ENCODE measurements around the gene CCSAP. TPM values are rescaled to one million over a fixed set of nuclear protein-coding genes. Genes with fewer than 3 reads are reported as not detected.

CCSAP gene
- total and polyA plus RNA-seq, 10 of the 15 experiments (the other 5 are each of a cell fraction or from before 2014, with no cell fraction given): 0.75 to 3.4 (median 2.8) TPM

- ChIA-PET SMC1A (ENCODE audit: uncharacterized antibody, unreplicated experiment) (no interaction called here), POLR2A (no interaction called here), CTCF (no interaction called here), RAD21 (ENCODE audit: unreplicated experiment) (no interaction called here)
- in situ Hi-C loops (cut with MboI) (no loop called here), intact Hi-C loops (cut with micrococcal nuclease; ENCODE audit: unreplicated experiment) (no loop called here)
- H3K4me3 ChIP-seq: no peak overlapping the region
- no peaks in the 10 kb centered on the region for H3K4me1 ChIP-seq (ENCODE audit: control insufficient read depth, insufficient read depth, low read length)
- no peak overlapping the region for H3K9ac ChIP-seq (ENCODE audit: control insufficient read depth, insufficient read depth, low read length)
- DNase-seq (ENCODE audit: low read depth, low spot score) (no peak), FAIRE-seq (no peak), ATAC-seq (no peak)
- H3K36me3 ChIP-seq (ENCODE audit: control insufficient read depth in 2 of 2, insufficient read depth in 2 of 2, low read length in 1 of 2): no peaks in the 10 kb centered on the region
- H4K20me1 ChIP-seq (ENCODE audit: control insufficient read depth, insufficient read depth): no peaks in the 10 kb centered on the region
- H3K27me3 ChIP-seq (replicated peaks in 1 of 2; ENCODE audit: control insufficient read depth in 2 of 2, insufficient read depth in 2 of 2, low read length in 1 of 2): no peaks in the 10 kb centered on the region
- no peaks in the 10 kb centered on the region for H3K79me2 ChIP-seq (ENCODE audit: control insufficient read depth, insufficient read depth, low read length)
- WGBS (ENCODE audit: insufficient coverage, insufficient replicate concordance, low lambda C conversion rate, missing lambda C conversion rate): 79% methylated on average over 4 of the region's 4 CpGs
- TF ChIP-seq SUZ12 (IDR thresholded peaks at IDR 0.05; ENCODE audit: unreplicated experiment) (no peak), ESRRA (IDR thresholded peaks at IDR 0.05; ENCODE audit: low read length) (no peak), JUND (IDR thresholded peaks at IDR 0.05; ENCODE audit: low read depth, low read length) (no peak), CUX1 (IDR thresholded peaks at IDR 0.05; ENCODE audit: insufficient replicate concordance, low read depth, low read length) (no peak), NR2C1 (IDR thresholded peaks at IDR 0.05) (no peak), CEBPB (IDR thresholded peaks at IDR 0.05; ENCODE audit: borderline replicate concordance in 1 of 2, low read depth in 2 of 2, low read length in 2 of 2) (no peak), SPI1 (IDR thresholded peaks at IDR 0.05; ENCODE audit: borderline replicate concordance, insufficient read depth, low read depth, low read length) (no peak), E2F4 (IDR thresholded peaks at IDR 0.05; ENCODE audit: low read depth, low read length) (no peak), MAX (IDR thresholded peaks at IDR 0.05; ENCODE audit: low read depth, low read length) (no peak), E4F1 (IDR thresholded peaks at IDR 0.05; ENCODE audit: borderline replicate concordance, partially characterized antibody) (no peak), GATAD2B (conservative IDR thresholded peaks at IDR 0.05; ENCODE audit: low read depth) (no peak), POLR2AphosphoS2 (IDR thresholded peaks at IDR 0.05; ENCODE audit: low read depth, low read length) (no peak)
- no TSS peak for BruUV-seq (replicated peaks)
- no peak overlapping the region for H2AFZ ChIP-seq (ENCODE audit: control insufficient read depth, low read depth, low read length)
- H3K27ac ChIP-seq (ENCODE audit: control insufficient read depth, insufficient read depth): no peak overlapping the region
- no peaks in the 10 kb centered on the region for H3K9me3 ChIP-seq (replicated peaks; ENCODE audit: control insufficient read depth, insufficient read depth, low read length)
- no peak overlapping the region for H3K4me2 ChIP-seq (ENCODE audit: control insufficient read depth, insufficient read depth)
Measured at GRCh38 chr1:229318056-229318455, 24.8 kb downstream of the CCSAP start.

Data from GM12878 (cell line).